CD14-positive monocyte (primary cell): Measurements from ENCODE around the gene PRICKLE4. TPM values are rescaled to one million over a fixed set of nuclear protein-coding genes. Genes with fewer than 3 reads are reported as not detected.
A peak's percentile ranks its signal among the peaks of the same experiment; 100 is the strongest.

Experiments
- DNase-seq, 3 donors: peaks; one replicate each; pipeline ENCODE4 v3.0.0-alpha.2; 2011 to 2022
- H2AFZ ChIP-seq: 2 replicates; pipeline ENCODE4 v1.6.0; 2012; ENCODE audit warnings: mild to moderate bottlenecking, low read depth, low read length, inconsistent platforms; ENCODE audit not compliant: insufficient read depth, poor library complexity, severe bottlenecking
- H3K27ac ChIP-seq, 2 donors: 1 replicate in 1 of 2; 2 replicates in 1 of 2; pipeline ENCODE4 v1.5.1; 2012 to 2013; ENCODE audit warnings: low read length in 2 of 2, control low read depth in 1 of 2, inconsistent platforms in 1 of 2, low read depth in 1 of 2, mild to moderate bottlenecking in 1 of 2
- H3K27me3 ChIP-seq, 2 donors: one replicate each; pipeline versions ENCODE4 v1.6.0 to v1.6.1; 2011 to 2013; ENCODE audit warnings: low read length in 2 of 2; ENCODE audit not compliant: control insufficient read depth in 2 of 2, insufficient read depth in 2 of 2
- H3K36me3 ChIP-seq, 2 donors: replicated peaks in 1 of 2; 1 replicate in 1 of 2; 2 replicates in 1 of 2; pipeline versions ENCODE4 v1.5.1 to v1.6.1; 2012 to 2013; ENCODE audit warnings: low read length in 2 of 2, control low read depth in 1 of 2, inconsistent platforms in 1 of 2, mild to moderate bottlenecking in 1 of 2; ENCODE audit not compliant: insufficient read depth in 2 of 2, control insufficient read depth in 1 of 2
- H3K4me1 ChIP-seq, 2 donors: 1 replicate in 1 of 2; 2 replicates in 1 of 2; pipeline versions ENCODE4 v1.5.1 to v1.6.1; 2012 to 2013; ENCODE audit warnings: low read length in 2 of 2, control low read depth in 1 of 2, inconsistent platforms in 1 of 2, mild to moderate bottlenecking in 1 of 2, moderate library complexity in 1 of 2; ENCODE audit not compliant: insufficient read depth in 2 of 2, control insufficient read depth in 1 of 2
- H3K4me2 ChIP-seq: replicated peaks from 2 replicates; pipeline ENCODE3; 2012; ENCODE audit warnings: low read length, moderate library complexity, mild to moderate bottlenecking; ENCODE audit not compliant: poor library complexity, severe bottlenecking; ENCODE audit errors: extremely low read depth
- H3K4me3 ChIP-seq, 3 experiments: fragments of 200-600 bp in 1 of 3; sonication (generic) in 1 of 3; replicated peaks in 1 of 3; 1 replicate in 2 of 3; 2 replicates in 1 of 3; pipeline ENCODE4 v1.5.1; 2011 to 2013; ENCODE audit warnings: low read length in 3 of 3, mild to moderate bottlenecking in 3 of 3, control low read depth in 2 of 3, low read depth in 2 of 3, inconsistent platforms in 1 of 3, moderate library complexity in 1 of 3
- H3K79me2 ChIP-seq: 2 replicates; pipeline ENCODE4 v1.6.0; 2012; ENCODE audit warnings: mild to moderate bottlenecking, control low read depth, inconsistent platforms, low read length, moderate library complexity; ENCODE audit not compliant: insufficient read depth
- H3K9ac ChIP-seq: 2 replicates; pipeline ENCODE4 v1.6.0; 2017; ENCODE audit warnings: low read length, mild to moderate bottlenecking; ENCODE audit not compliant: insufficient read depth, poor library complexity, severe bottlenecking
- H3K9me3 ChIP-seq, 2 donors: replicated peaks in 1 of 2; 1 replicate in 1 of 2; 2 replicates in 1 of 2; pipeline versions ENCODE4 v1.5.1 to v1.6.1; 2012 to 2013; ENCODE audit warnings: low read length in 2 of 2, control low read depth in 1 of 2; ENCODE audit not compliant: control insufficient read depth in 1 of 2, insufficient read depth in 1 of 2
- H4K20me1 ChIP-seq: 2 replicates; pipeline ENCODE4 v1.6.0; 2012; ENCODE audit warnings: mild to moderate bottlenecking, low read length, control low read depth, moderate library complexity; ENCODE audit not compliant: insufficient read depth
- H3K27ac Mint-ChIP-seq, 7 donors: one replicate each; pipeline ENCODE4 v1.8.0; 2020; ENCODE audit warnings: mild to moderate bottlenecking in 7 of 7, mixed read lengths in 7 of 7, moderate library complexity in 6 of 7, inconsistent platforms in 2 of 7
- H3K27me3 Mint-ChIP-seq, 3 donors: one replicate each; pipeline ENCODE4 v1.8.0; 2021 to 2022; ENCODE audit warnings: low read depth in 3 of 3, mild to moderate bottlenecking in 3 of 3, mixed read lengths in 3 of 3, moderate library complexity in 3 of 3, inconsistent platforms in 1 of 3
- H3K36me3 Mint-ChIP-seq, 2 donors: one replicate each; pipeline ENCODE4 v1.8.0; 2020; ENCODE audit warnings: mixed read lengths in 2 of 2, inconsistent platforms in 1 of 2, mild to moderate bottlenecking in 1 of 2
- H3K4me1 Mint-ChIP-seq: one replicate; pipeline ENCODE4 v1.8.0; 2020; ENCODE audit warnings: mild to moderate bottlenecking, mixed read lengths
- H3K4me3 Mint-ChIP-seq, 2 donors: one replicate each; pipeline ENCODE4 v1.8.0; 2020; ENCODE audit warnings: mild to moderate bottlenecking in 2 of 2, mixed read lengths in 2 of 2, moderate library complexity in 1 of 2
- H3K9me3 Mint-ChIP-seq, 7 donors: one replicate each; pipeline ENCODE4 v1.8.0; 2020 to 2022; ENCODE audit warnings: mixed read lengths in 7 of 7, mild to moderate bottlenecking in 6 of 7, moderate library complexity in 6 of 7, inconsistent platforms in 2 of 7
- CTCF ChIP-seq: fragments of 200-600 bp; IDR thresholded peaks from one replicate; pipeline ENCODE4 v1.8.0; 2022; ENCODE audit warnings: antibody characterized with exemption, mild to moderate bottlenecking
- WGBS: methylation state at CpG from one replicate; pipeline ENCODE4 v1.1.5; 2013; ENCODE audit warnings: missing lambda C conversion rate; ENCODE audit not compliant: insufficient coverage; 5-methylcytosine and 5-hydroxymethylcytosine counted together
- intact Hi-C, 2 donors: fragments of 100-400 bp; cut with micrococcal nuclease; formaldehyde crosslinking; loops; one replicate each; pipeline versions ENCODE4 v1.15.0 to v1.15.1; 2023
- polyA plus RNA-seq, 3 donors: library from polyadenylated mRNA; depleted of rRNA in 1 of 3; unstranded in 2 of 3; stranded (reverse) in 1 of 3; fragments of 300-500 nt in 2 of 3; fragments of >200 nt in 1 of 3; fragmentation: Illumina TruSeq in 2 of 3; gene quantifications; 1 replicate in 2 of 3; 2 replicates in 1 of 3; pipeline ENCODE4 v1.2.3, GENCODE V29; 2012 to 2021

The PRICKLE4 gene
- polyA plus RNA-seq, 3 donors: 0.88 TPM; not detected in 2

DNA sequence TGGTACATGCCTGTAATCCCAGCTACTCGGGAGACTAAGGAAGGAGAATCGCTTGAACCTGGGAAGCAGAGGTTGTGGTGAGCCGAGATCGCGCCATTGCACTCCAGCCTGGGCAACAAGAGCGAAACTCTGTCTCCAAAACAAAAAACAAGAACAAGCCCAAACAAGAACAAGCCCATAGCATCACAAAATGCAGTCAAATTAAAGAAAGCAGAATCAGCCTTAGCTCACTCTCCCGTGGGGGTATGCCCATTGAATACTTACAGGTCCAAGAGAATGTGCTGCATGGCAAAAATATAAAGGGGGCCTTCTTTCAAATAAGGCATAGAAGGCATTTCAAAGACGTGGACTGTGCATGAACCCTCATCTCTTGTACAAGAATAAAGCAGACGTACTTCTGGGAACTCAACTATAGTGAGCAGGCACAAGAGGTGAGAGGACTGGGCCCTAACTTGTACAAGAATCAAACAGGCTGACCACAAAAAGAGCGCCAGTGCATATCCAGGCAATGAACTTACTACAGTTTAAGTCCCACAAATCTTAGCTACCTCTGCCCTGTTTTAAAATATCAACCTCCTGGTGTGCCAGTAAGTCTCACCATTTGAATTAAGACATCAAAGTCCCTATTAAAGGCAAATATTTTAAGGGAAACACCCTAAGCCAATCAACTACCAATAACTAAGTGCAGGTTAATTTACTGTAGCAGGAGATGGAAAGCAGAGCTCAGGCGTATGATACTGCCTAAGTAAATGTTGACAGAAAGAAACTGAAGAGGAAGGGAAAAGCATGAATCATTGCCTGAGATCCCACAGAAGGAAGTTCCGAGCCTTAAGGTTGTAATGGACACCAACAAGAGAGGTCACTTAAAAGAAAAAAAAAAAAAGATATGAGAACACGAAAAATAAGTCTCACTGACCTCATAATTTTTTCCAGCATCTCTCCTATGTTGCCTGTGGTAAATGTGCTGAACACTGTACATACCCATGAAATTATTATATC, 44.3 kb downstream of the PRICKLE4 start:
- H3K9me3 ChIP-seq: no peaks in the 10 kb centered on the region
- H3K27me3 ChIP-seq: no peaks in the 10 kb centered on the region
- no peak overlapping the region for H3K27ac ChIP-seq
- no peak overlapping the region for H3K4me3 ChIP-seq
- Mint-ChIP-seq H3K4me3 (peak overlapping the region in 1 of 2 donors; percentile 42), H3K27me3 (no peaks in the 10 kb centered on the region), H3K4me1 (peaks cover 17% of the 10 kb centered on the region), H3K9me3 (no peaks in the 10 kb centered on the region), H3K36me3 (peaks cover 2 to 4% of the 10 kb centered on the region in 2 donors), H3K27ac (peak overlapping the region in 1 of 7 donors; percentile 66)
- no peak overlapping the region for H2AFZ ChIP-seq
- 62% methylated on average over 3 of the region's 13 CpGs for WGBS
- H3K79me2 ChIP-seq: no peaks in the 10 kb centered on the region
- DNase-seq: peak; percentile 9 to 64 (median 19)
- peak overlapping the region; percentile 7 for H3K4me2 ChIP-seq
- no peaks in the 10 kb centered on the region for H4K20me1 ChIP-seq
- H3K36me3 ChIP-seq: no peaks in the 10 kb centered on the region
- H3K4me1 ChIP-seq: peaks cover 7 to 9% of the 10 kb centered on the region in 2 donors
- no peak for TF ChIP-seq CTCF
- intact Hi-C loops: no loop called here
- no peak overlapping the region for H3K9ac ChIP-seq

GRCh38 chr6:41826343-41827022, 45.9 kb downstream of the PRICKLE4 start:
- Histone ChIP-seq H3K36me3 (no peaks in the 10 kb centered on the region), H3K9ac (no peak overlapping the region), H3K9me3 (no peaks in the 10 kb centered on the region), H4K20me1 (no peaks in the 10 kb centered on the region), H2AFZ (no peak overlapping the region), H3K4me3 (no peak overlapping the region), H3K4me2 (no peak overlapping the region), H3K27ac (no peak overlapping the region), H3K4me1 (peaks cover 7 to 9% of the 10 kb centered on the region in 2 donors), H3K27me3 (no peaks in the 10 kb centered on the region), H3K79me2 (no peaks in the 10 kb centered on the region)
- no peak for TF ChIP-seq CTCF
- intact Hi-C loops: no loop called here
- no peak overlapping the region for H3K27ac Mint-ChIP-seq
- no peaks in the 10 kb centered on the region for H3K9me3 Mint-ChIP-seq
- 83% methylated on average over 1 of the region's 2 CpGs for WGBS
- H3K4me3 Mint-ChIP-seq: no peak overlapping the region
- no peaks in the 10 kb centered on the region for H3K27me3 Mint-ChIP-seq
- H3K4me1 Mint-ChIP-seq: peaks cover 11% of the 10 kb centered on the region
- peaks cover 5 to 6% of the 10 kb centered on the region in 2 donors for H3K36me3 Mint-ChIP-seq
- DNase-seq: no peak
